ENCODE results near the gene GCN1. TPM values are rescaled to one million over a fixed set of nuclear protein-coding genes. Genes with fewer than 3 reads are reported as not detected.

GCN1 gene
- total RNA-seq, 1 experiment from 2014 or later = 181 TPM

- Mint-ChIP-seq H3K27ac (no peak overlapping the region), H3K27me3 (ENCODE audit: low read depth) (no peaks in the 10 kb centered on the region), H3K4me3 (no peak overlapping the region), H3K36me3 (peaks cover 76% of the 10 kb centered on the region), H3K4me1 (no peaks in the 10 kb centered on the region), H3K9me3 (no peaks in the 10 kb centered on the region)
- ATAC-seq (no peak), DNase-seq (ENCODE audit: low spot score) (no peak)
- no peak for TF ChIP-seq NR1H2 (CRISPR knock-in tag; IDR thresholded peaks at IDR 0.05)
- no peak for TF ChIP-seq NFE2L1 (CRISPR knock-in tag; IDR thresholded peaks at IDR 0.05)
- TF ChIP-seq MXD4 (CRISPR knock-in tag; IDR thresholded peaks at IDR 0.05; ENCODE audit: borderline replicate concordance) = no peak
- TF ChIP-seq ZNF263 (CRISPR knock-in tag; IDR thresholded peaks at IDR 0.05; ENCODE audit: low read depth) = no peak
- no peak for TF ChIP-seq SOX15 (CRISPR knock-in tag; IDR thresholded peaks at IDR 0.05)
- TF ChIP-seq EMX1 (CRISPR knock-in tag; IDR thresholded peaks at IDR 0.05) = no peak
- TF ChIP-seq, protein P1, sequence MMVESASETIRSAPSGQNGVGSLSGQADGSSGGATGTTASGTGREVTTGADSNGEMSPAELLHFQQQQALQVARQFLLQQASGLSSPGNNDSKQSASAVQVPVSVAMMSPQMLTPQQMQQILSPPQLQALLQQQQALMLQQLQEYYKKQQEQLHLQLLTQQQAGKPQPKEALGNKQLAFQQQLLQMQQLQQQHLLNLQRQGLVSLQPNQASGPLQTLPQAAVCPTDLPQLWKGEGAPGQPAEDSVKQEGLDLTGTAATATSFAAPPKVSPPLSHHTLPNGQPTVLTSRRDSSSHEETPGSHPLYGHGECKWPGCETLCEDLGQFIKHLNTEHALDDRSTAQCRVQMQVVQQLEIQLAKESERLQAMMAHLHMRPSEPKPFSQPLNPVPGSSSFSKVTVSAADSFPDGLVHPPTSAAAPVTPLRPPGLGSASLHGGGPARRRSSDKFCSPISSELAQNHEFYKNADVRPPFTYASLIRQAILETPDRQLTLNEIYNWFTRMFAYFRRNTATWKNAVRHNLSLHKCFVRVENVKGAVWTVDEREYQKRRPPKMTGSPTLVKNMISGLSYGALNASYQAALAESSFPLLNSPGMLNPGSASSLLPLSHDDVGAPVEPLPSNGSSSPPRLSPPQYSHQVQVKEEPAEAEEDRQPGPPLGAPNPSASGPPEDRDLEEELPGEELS (CRISPR knock-in tag; IDR thresholded peaks at IDR 0.05) = no peak
- TF ChIP-seq, protein P2, sequence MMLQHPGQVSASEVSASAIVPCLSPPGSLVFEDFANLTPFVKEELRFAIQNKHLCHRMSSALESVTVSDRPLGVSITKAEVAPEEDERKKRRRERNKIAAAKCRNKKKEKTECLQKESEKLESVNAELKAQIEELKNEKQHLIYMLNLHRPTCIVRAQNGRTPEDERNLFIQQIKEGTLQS (CRISPR knock-in tag; conservative IDR thresholded peaks at IDR 0.05) = no peak
- no peak for TF ChIP-seq CBFB (CRISPR knock-in tag; IDR thresholded peaks at IDR 0.05; ENCODE audit: low read depth)
- no peak for TF ChIP-seq ERG (CRISPR knock-in tag; IDR thresholded peaks at IDR 0.05)
- no peak for TF ChIP-seq ZNF396 (CRISPR knock-in tag; IDR thresholded peaks at IDR 0.05; ENCODE audit: borderline replicate concordance)
- no peak for TF ChIP-seq ESRRA (CRISPR knock-in tag; IDR thresholded peaks at IDR 0.05; ENCODE audit: borderline replicate concordance)
- TF ChIP-seq ATF2 (CRISPR knock-in tag; IDR thresholded peaks at IDR 0.05; ENCODE audit: borderline replicate concordance, low read depth) = no peak
- no peak for TF ChIP-seq GRHL2 (CRISPR knock-in tag; IDR thresholded peaks at IDR 0.05; ENCODE audit: insufficient replicate concordance, severe bottlenecking)
- TF ChIP-seq E2F4 (CRISPR knock-in tag; IDR thresholded peaks at IDR 0.05; ENCODE audit: borderline replicate concordance, low read depth) = no peak
- no peak for TF ChIP-seq MAX (CRISPR knock-in tag; IDR thresholded peaks at IDR 0.05)
- TF ChIP-seq IRF2 (CRISPR knock-in tag; IDR thresholded peaks at IDR 0.05; ENCODE audit: borderline replicate concordance, low read depth) = no peak
- no peak for TF ChIP-seq FOXP1 (CRISPR knock-in tag; IDR thresholded peaks at IDR 0.05; ENCODE audit: borderline replicate concordance)
- no peak for TF ChIP-seq ETV6 (CRISPR knock-in tag; IDR thresholded peaks at IDR 0.05)
- TF ChIP-seq OVOL2 (CRISPR knock-in tag; IDR thresholded peaks at IDR 0.05; ENCODE audit: borderline replicate concordance) = no peak
- POLR2A ChIA-PET = no interaction called here
- CTCF ChIA-PET = no interaction called here
These were observed 37.9 kb downstream of the GCN1 start for GRCh38 chr12:120156315-120157259.
